ENCODE measurements around the gene RNF144B.

GRCh38 chr6:18507561-18507960, 120.4 kb downstream of the RNF144B start:
- TF ChIP-seq CTCF (IDR thresholded peaks at IDR 0.05; ENCODE audit: low read depth, low read length), result no peak
- TF ChIP-seq POLR2A (IDR thresholded peaks at IDR 0.05; ENCODE audit: extremely low read depth, insufficient read length), result no peak
- no peak for TF ChIP-seq MYC (IDR thresholded peaks at IDR 0.05; ENCODE audit: low read depth, low read length)
- no peak for TF ChIP-seq MAX (IDR thresholded peaks at IDR 0.05; ENCODE audit: low read depth, low read length)

Data from NB4 (cell line).